ENCODE data around the gene SLC39A2.

Gene SLC39A2

GRCh38 chr14:21023174-21023573 lies 24.1 kb downstream of the SLC39A2 start:
- POLR2A ChIA-PET: interaction anchor here (1.9 kb wide), 1 partner anchor 8 kb away, joined by 9 read pairs; no protein-coding TSS in a partner anchor
- CTCF ChIA-PET: interaction anchor here (1.2 to 3.2 kb wide), 2 partner anchors 8 to 17 kb away, joined by 6 to 12 read pairs; no protein-coding TSS in a partner anchor

DNA sequence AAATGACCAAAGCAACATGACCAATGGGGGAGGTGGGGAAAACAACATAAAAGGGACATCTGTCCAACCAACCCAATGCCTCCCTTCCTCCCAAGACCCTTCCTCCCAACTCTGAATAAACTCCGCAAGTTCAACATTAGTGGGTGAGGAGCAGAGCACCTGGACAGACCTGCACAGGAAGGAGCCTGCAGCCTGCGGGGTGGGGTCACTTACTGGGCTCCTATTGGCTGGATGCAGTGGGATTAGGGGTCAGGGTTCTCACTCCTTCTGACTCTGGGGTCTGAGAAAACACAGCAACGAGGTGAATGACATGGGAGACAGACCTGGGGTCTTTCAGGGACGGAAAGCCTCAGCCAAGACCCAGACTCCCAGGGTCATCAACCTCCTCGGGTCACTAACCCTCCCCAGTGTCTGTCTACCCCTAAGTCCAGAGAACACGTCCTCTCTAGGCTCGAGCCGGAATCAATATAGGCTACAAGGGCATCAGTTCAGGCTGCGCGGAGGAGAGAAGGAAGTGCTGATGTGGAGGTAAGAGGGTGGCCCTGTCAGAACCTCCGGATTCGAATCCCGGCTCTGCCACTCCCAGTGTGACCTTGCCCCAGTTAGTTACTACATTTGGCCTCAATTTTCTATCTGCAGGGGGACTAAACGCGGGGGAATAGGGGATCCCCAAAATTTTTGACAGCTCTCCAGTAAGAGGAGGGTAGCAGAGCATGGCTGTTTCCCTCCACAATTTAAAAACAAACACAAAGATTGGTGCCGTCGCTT lies 24.9 kb downstream of the SLC39A2 start:
- TF ChIP-seq SUZ12 (IDR thresholded peaks at IDR 0.05) (no peak), FOXA1 (IDR thresholded peaks at IDR 0.05) (no peak), ARNT (IDR thresholded peaks at IDR 0.05) (no peak), ELF4 (IDR thresholded peaks at IDR 0.05) (no peak), ZNF384 (IDR thresholded peaks at IDR 0.05) (no peak), NFRKB (IDR thresholded peaks at IDR 0.05) (no peak), LEF1 (IDR thresholded peaks at IDR 0.05; ENCODE audit: borderline replicate concordance) (no peak), PKNOX1 (IDR thresholded peaks at IDR 0.05) (no peak), SP1 (IDR thresholded peaks at IDR 0.05) (no peak), FOXK2 (IDR thresholded peaks at IDR 0.05) (no peak), L3MBTL2 (conservative IDR thresholded peaks at IDR 0.05) (no peak)
- ChIA-PET CTCF (interaction anchor here (1.2 to 3.2 kb wide), 2 partner anchors 9 to 16 kb away, joined by 6 to 12 read pairs; no protein-coding TSS in a partner anchor), POLR2A (interaction anchor here (1.0 to 1.9 kb wide), 3 partner anchors 9 to 48 kb away, joined by 3 to 9 read pairs (median 4); partner anchors contain the start of gene ARHGEF40)
- DNase-seq (ENCODE audit: extremely low spot score): no peak

More at GRCh38 chr14:21023174-21023573, 24.1 kb downstream of the SLC39A2 start:
- no peak for TF ChIP-seq FOXA1 (IDR thresholded peaks at IDR 0.05)
- no peak for TF ChIP-seq NFRKB (IDR thresholded peaks at IDR 0.05)
- TF ChIP-seq L3MBTL2 (conservative IDR thresholded peaks at IDR 0.05): no peak
- TF ChIP-seq LEF1 (IDR thresholded peaks at IDR 0.05; ENCODE audit: borderline replicate concordance): no peak
- no peak for TF ChIP-seq FOXM1 (IDR thresholded peaks at IDR 0.05; ENCODE audit: borderline replicate concordance)
- no peak for TF ChIP-seq SUZ12 (IDR thresholded peaks at IDR 0.05)
- no peak for TF ChIP-seq FOXK2 (IDR thresholded peaks at IDR 0.05)
- TF ChIP-seq HDGF (IDR thresholded peaks at IDR 0.05; ENCODE audit: borderline replicate concordance): no peak
- TF ChIP-seq SP1 (IDR thresholded peaks at IDR 0.05): no peak
- TF ChIP-seq BHLHE40 (IDR thresholded peaks at IDR 0.05; ENCODE audit: borderline replicate concordance): no peak
- TF ChIP-seq ARNT (IDR thresholded peaks at IDR 0.05): no peak
- TF ChIP-seq PKNOX1 (IDR thresholded peaks at IDR 0.05): no peak
- TF ChIP-seq ELF4 (IDR thresholded peaks at IDR 0.05): no peak
- no peak for TF ChIP-seq CTBP1 (IDR thresholded peaks at IDR 0.05; ENCODE audit: borderline replicate concordance)
- no peak for TF ChIP-seq ZNF384 (IDR thresholded peaks at IDR 0.05)
- TF ChIP-seq TARDBP (IDR thresholded peaks at IDR 0.05): no peak
- no peak for DNase-seq (ENCODE audit: extremely low spot score)

DNA sequence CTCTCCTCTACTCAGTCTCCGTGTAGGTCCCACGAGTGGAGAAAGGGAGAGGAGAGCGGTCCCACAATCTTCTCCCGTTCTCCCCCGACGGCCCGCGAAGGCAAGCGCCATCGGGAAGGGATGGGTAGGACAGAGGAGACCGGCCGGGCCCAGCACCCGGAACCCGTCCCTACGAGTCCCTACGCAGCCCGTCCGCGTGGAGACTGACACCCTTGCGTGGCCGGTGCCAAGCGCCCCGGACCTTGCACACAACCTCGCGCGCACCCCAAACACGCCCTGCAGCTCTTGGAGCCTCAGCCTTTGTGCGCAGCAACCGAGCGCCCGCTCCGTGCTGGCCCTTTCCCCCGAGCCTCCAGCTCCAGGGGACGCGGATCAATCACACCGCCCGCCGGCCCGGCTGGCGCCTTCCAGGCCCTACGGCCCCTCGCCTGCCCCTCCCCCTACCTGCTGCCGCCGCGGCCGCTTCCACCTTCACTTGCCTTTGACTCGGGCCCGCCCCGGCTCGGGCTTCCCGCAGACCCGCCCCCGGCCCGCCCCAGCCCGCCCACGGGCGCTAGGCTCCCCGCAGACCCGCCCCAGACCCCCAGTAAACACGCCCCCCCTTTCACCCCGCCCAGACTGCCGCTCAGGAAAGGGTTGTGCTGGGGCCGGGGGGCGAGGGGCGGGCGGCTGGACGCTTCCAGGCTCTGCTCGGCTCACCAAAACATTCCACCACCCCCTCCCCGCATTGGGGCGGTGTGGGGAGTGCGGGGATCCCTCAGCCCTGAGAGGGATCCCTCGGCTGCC lies 25.7 kb downstream of the SLC39A2 start, which contains the start of gene NDRG2:
TSS of gene NDRG2 (minus strand) at position 477 of the 786 bp plus-strand sequence. CDS start 1,746 bp downstream, outside the sequence.
- no peak for TF ChIP-seq LEF1 (IDR thresholded peaks at IDR 0.05; ENCODE audit: borderline replicate concordance)
- no peak for TF ChIP-seq FOXA1 (IDR thresholded peaks at IDR 0.05)
- TF ChIP-seq CTBP1 (IDR thresholded peaks at IDR 0.05; ENCODE audit: borderline replicate concordance): no peak
- 0 out of 2 replicates have a peak, but pooled peaks have one; percentile 32 for TF ChIP-seq L3MBTL2 (conservative IDR thresholded peaks at IDR 0.05)
- TF ChIP-seq FOXK2 (IDR thresholded peaks at IDR 0.05): no peak
- POLR2A ChIA-PET: interaction anchor here (1.0 to 1.9 kb wide), 3 partner anchors 10 to 47 kb away, joined by 3 to 9 read pairs (median 4); partner anchors contain the start of gene ARHGEF40
- CTCF ChIA-PET: interaction anchor here (3.2 kb wide), 1 partner anchor 10 kb away, joined by 12 read pairs; no protein-coding TSS in a partner anchor
- DNase-seq (ENCODE audit: extremely low spot score): peak; percentile 81

DNA sequence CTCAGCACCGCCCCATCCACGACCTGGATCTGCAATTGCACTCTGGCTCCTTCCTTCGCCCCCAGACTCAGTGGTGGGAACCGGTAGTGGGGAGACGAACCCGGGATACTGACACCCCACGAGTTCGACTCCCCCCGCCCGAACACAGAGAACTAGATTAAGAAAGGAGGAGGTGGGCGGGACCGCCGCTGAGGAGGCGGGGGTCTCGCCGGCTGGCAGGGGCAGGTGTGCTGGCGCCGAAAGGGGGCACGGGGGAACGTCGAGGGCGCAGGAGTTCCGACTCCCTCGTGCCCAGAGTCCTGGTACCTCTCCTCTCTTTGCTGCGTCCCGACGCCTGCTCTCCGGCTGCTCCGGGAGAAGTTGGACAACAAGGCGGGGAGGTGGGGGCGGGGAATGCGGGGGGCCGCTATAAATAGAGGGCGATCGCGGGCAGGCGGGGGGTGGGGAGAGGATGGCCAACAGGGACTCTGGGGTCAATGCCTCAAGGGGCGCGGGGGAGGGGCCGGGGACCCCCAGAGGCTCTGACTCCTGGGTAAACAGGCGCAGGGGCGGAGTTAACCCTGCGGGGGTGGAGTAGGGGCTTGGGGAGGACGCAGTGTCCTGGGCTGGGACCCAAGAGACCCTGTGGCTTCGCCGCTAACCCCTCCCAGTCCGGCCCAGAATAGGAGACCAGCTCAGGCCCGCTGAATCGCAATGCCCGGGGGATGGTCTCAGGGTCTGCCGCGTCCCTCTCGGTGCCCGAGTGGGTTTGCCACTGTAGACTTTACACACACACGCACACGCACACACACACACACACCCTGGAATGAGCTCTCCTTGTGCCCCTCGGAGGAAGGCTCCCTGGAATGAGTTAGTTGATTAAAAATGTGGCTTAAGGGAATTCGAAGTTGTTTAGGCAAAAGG lies 26.5 kb downstream of the SLC39A2 start:
- TF ChIP-seq SUZ12 (IDR thresholded peaks at IDR 0.05) (no peak), L3MBTL2 (conservative IDR thresholded peaks at IDR 0.05) (no peak), FOXM1 (IDR thresholded peaks at IDR 0.05; ENCODE audit: borderline replicate concordance) (no peak), CTBP1 (IDR thresholded peaks at IDR 0.05; ENCODE audit: borderline replicate concordance) (no peak), FOXK2 (IDR thresholded peaks at IDR 0.05) (no peak), LEF1 (IDR thresholded peaks at IDR 0.05; ENCODE audit: borderline replicate concordance) (no peak), SP1 (IDR thresholded peaks at IDR 0.05) (no peak), ELF4 (IDR thresholded peaks at IDR 0.05) (no peak), ARNT (IDR thresholded peaks at IDR 0.05) (no peak), NFRKB (IDR thresholded peaks at IDR 0.05) (no peak)
- POLR2A ChIA-PET: interaction anchor here (1.0 to 1.9 kb wide), 4 partner anchors 11 to 46 kb away, joined by 3 to 9 read pairs (median 4); partner anchors contain the start of gene ARHGEF40
- DNase-seq (ENCODE audit: extremely low spot score): no peak
- CTCF ChIA-PET: interaction anchor here (1.0 to 3.2 kb wide), 4 partner anchors 11 to 78 kb away, joined by 3 to 12 read pairs (median 7); no protein-coding TSS in a partner anchor
